Ovary (tissue), 3 donors: ENCODE measurements around the gene GNL2.

ENCODE experiments used
- CTCF ChIP-seq, 3 donors: fragments of 450-650 bp in 2 of 3; fragments of 200-600 bp in 1 of 3; IDR thresholded peaks; one replicate each; pipeline versions ENCODE4 v1.5.1 to v1.8.0; 2016 to 2022; ENCODE audit warnings: antibody characterized with exemption in 3 of 3, mild to moderate bottlenecking in 1 of 3
- EP300 ChIP-seq: sonication (generic); formaldehyde crosslinking; IDR thresholded peaks from one replicate; pipeline ENCODE4 v1.6.1; 2017; ENCODE audit warnings: antibody characterized with exemption
- donor health status: DM: no; HTN: no; CAD: no.

GRCh38 chr1:37620707-37621106 is 25.0 kb upstream of the GNL2 start:
- TF ChIP-seq CTCF (IDR thresholded peaks at IDR 0.05) (no peak), EP300 (no peak)
